ENCODE data around the gene SLC16A7. TPM values are rescaled to one million over a fixed set of nuclear protein-coding genes. Genes with fewer than 3 reads are reported as not detected.

SLC16A7 gene
- total and polyA plus RNA-seq, 9 of the 15 experiments (the other 6 are each of a cell fraction or from before 2014, with no cell fraction given): 0.18 TPM; not detected in 8

- no peak overlapping the region for H3K9ac ChIP-seq (ENCODE audit: insufficient read depth in 1 of 2, low read depth in 2 of 2, low read length in 2 of 2)
- no peaks in the 10 kb centered on the region for H3K36me3 ChIP-seq (ENCODE audit: control insufficient read depth, insufficient read depth, low read length)
- H3K79me2 ChIP-seq (ENCODE audit: control insufficient read depth, insufficient read depth, low read length): no peaks in the 10 kb centered on the region
- H3K9me1 ChIP-seq (ENCODE audit: control insufficient read depth, insufficient read depth, low read length): no peaks in the 10 kb centered on the region
- ChIA-PET CTCF (ENCODE audit: low intra/inter-chr PET ratio) (no interaction called here), POLR2A (no interaction called here)
- H2AFZ ChIP-seq (ENCODE audit: low read depth, low read length): no peak overlapping the region
- H3K27me3 ChIP-seq (ENCODE audit: control insufficient read depth in 2 of 2, insufficient read depth in 2 of 2, low read length in 2 of 2): no peaks in the 10 kb centered on the region
- ATAC-seq (no peak), FAIRE-seq (no peak), DNase-seq (ENCODE audit: extremely low read depth in 1 of 4, low spot score in 3 of 4) (no peak)
- TF ChIP-seq NFXL1 (CRISPR knock-in tag; IDR thresholded peaks at IDR 0.05) (no peak), BCOR (IDR thresholded peaks at IDR 0.05) (no peak), SREBF1 (IDR thresholded peaks at IDR 0.05; ENCODE audit: borderline replicate concordance, low read depth, low read length) (no peak), CHD2 (IDR thresholded peaks at IDR 0.05; ENCODE audit: low read depth, low read length) (no peak), FOS (IDR thresholded peaks at IDR 0.05; ENCODE audit: extremely low read depth, insufficient read length) (no peak), HMG20B (CRISPR knock-in tag; IDR thresholded peaks at IDR 0.05) (no peak), DACH1 (IDR thresholded peaks at IDR 0.05; ENCODE audit: partially characterized antibody) (no peak), NFATC3 (IDR thresholded peaks at IDR 0.05) (no peak), FOXM1 (IDR thresholded peaks at IDR 0.05; ENCODE audit: low read depth) (no peak), FOXM1 (CRISPR knock-in tag; IDR thresholded peaks at IDR 0.05; ENCODE audit: low read depth) (no peak), FOXJ2 (tag; IDR thresholded peaks at IDR 0.05) (no peak), POLR3A (IDR thresholded peaks at IDR 0.05; ENCODE audit: borderline replicate concordance, extremely low read depth, insufficient read depth, insufficient read length) (no peak)
- intact Hi-C loops (cut with micrococcal nuclease): no loop called here
- 0% methylated on average over 1 of the region's 1 CpG for WGBS (ENCODE audit: insufficient coverage, low coverage, missing lambda C conversion rate)
- H4K20me1 ChIP-seq (replicated peaks; ENCODE audit: control insufficient read depth, insufficient read depth, low read length): no peaks in the 10 kb centered on the region
- no peaks in the 10 kb centered on the region for H3K4me1 ChIP-seq (replicated peaks in 1 of 2; ENCODE audit: control insufficient read depth in 2 of 2, insufficient read depth in 2 of 2, low read length in 2 of 2)
- no peak overlapping the region for H3K27ac ChIP-seq (ENCODE audit: extremely low read depth, low read depth, low read length)
- in situ Hi-C loops (cut with MboI): no loop called here
- no peak overlapping the region for H3K4me2 ChIP-seq (ENCODE audit: insufficient read depth, low read length)
- no peak overlapping the region for H3K4me3 ChIP-seq
- no TSS peak for BruUV-seq (replicated peaks)
- no peaks in the 10 kb centered on the region for H3K9me3 ChIP-seq (replicated peaks; ENCODE audit: control insufficient read depth, insufficient read depth, low read depth, low read length)
Measured at GRCh38 chr12:59634254-59634653, 38.4 kb downstream of the SLC16A7 start.
